Peyer's patch (tissue), 4 donors: ENCODE data around the gene MYT1. TPM values are rescaled to one million over a fixed set of nuclear protein-coding genes. Genes with fewer than 3 reads are reported as not detected.

Experiments used
- DNase-seq, 3 donors: peaks; one replicate each; pipeline ENCODE4 v3.0.0-alpha.2; 2017 to 2019
- H3K27ac ChIP-seq, 4 donors: fragments of 200-600 bp; sonication (generic); one replicate each; pipeline ENCODE4 v1.5.1; 2016 to 2019
- H3K27me3 ChIP-seq, 2 donors: fragments of 200-600 bp; sonication (generic); one replicate each; pipeline ENCODE4 v1.5.1; 2019
- H3K36me3 ChIP-seq, 3 donors: fragments of 200-600 bp; sonication (generic); one replicate each; pipeline ENCODE4 v1.5.1; 2016 to 2019
- H3K4me1 ChIP-seq, 4 donors: fragments of 200-600 bp; sonication (generic); one replicate each; pipeline ENCODE4 v1.5.1; 2016 to 2019
- H3K4me3 ChIP-seq, 4 donors: fragments of 200-600 bp; sonication (generic); 1 replicate in 3 of 4; 2 replicates in 1 of 4; pipeline ENCODE4 v1.5.1; 2016 to 2019; ENCODE audit warnings: mild to moderate bottlenecking in 1 of 4
- H3K9me3 ChIP-seq, 4 donors: fragments of 200-600 bp; sonication (generic); one replicate each; pipeline ENCODE4 v1.5.1; 2016 to 2019; ENCODE audit warnings: mild to moderate bottlenecking in 1 of 4
- POLR2A ChIP-seq, 2 donors: fragments of 450-650 bp; IDR thresholded peaks; one replicate each; pipeline ENCODE4 v1.5.1; 2017; ENCODE audit warnings: antibody characterized with exemption in 2 of 2, mild to moderate bottlenecking in 2 of 2, moderate library complexity in 2 of 2
- total RNA-seq, 4 donors: library from RNA; depleted of rRNA; stranded (reverse); fragments of >200 nt; gene quantifications; one replicate each; pipeline ENCODE4 v1.1.0, GENCODE V29; 2016
- TF ChIP-seq, protein P1 (sequence below), 6 experiments: fragments of 450-650 bp in 4 of 6; fragments of 200-600 bp in 2 of 6; sonication (generic) in 1 of 6; IDR thresholded peaks; one replicate each; pipeline ENCODE4 v1.5.1; 2017 to 2019; ENCODE audit warnings: antibody characterized with exemption in 6 of 6, mild to moderate bottlenecking in 3 of 6, moderate library complexity in 1 of 6

MYT1 gene
- total RNA-seq, 4 donors from 2014 or later: 0.18 to 0.83 TPM; not detected in 2

DNA sequence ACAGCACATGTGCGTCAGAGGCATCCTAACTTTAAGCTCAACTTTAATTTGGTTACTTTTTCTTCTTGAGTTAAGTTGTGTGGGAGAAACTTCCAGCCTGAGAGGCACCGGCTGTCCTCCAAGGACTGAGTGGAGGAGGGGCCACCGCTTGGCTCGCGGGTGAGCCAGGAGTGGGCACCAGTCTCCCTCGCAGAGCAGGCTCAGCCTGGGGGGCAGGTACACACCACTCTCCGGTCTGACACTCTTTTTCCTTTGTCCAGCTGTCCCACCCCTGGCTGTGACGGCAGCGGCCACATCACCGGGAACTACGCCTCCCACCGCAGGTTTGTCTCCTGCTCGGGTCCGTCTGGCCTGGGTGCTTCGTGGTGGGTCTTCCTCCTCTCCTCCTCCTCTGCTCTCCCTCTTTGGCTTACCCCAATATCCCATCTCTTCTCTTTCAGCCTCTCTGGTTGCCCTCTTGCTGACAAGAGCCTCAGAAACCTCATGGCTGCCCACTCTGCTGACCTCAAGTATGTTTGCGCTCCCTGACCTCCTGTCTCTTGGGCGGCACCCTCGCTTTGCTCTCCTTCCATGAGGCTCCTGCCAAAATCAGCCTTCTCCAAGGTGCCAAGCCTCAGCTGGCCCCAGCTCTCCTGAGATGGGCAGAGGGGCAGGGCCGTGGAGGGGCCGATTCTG, 58.7 kb downstream of the MYT1 start:
- Histone ChIP-seq H3K4me1 (peaks cover 0 to 8% (median 0%) of the 10 kb centered on the region in 4 donors), H3K4me3 (no peak overlapping the region), H3K27ac (no peak overlapping the region), H3K36me3 (no peaks in the 10 kb centered on the region), H3K9me3 (no peaks in the 10 kb centered on the region), H3K27me3 (no peaks in the 10 kb centered on the region)
- TF ChIP-seq POLR2A (IDR thresholded peaks at IDR 0.05): no peak
- TF ChIP-seq, protein P1, sequence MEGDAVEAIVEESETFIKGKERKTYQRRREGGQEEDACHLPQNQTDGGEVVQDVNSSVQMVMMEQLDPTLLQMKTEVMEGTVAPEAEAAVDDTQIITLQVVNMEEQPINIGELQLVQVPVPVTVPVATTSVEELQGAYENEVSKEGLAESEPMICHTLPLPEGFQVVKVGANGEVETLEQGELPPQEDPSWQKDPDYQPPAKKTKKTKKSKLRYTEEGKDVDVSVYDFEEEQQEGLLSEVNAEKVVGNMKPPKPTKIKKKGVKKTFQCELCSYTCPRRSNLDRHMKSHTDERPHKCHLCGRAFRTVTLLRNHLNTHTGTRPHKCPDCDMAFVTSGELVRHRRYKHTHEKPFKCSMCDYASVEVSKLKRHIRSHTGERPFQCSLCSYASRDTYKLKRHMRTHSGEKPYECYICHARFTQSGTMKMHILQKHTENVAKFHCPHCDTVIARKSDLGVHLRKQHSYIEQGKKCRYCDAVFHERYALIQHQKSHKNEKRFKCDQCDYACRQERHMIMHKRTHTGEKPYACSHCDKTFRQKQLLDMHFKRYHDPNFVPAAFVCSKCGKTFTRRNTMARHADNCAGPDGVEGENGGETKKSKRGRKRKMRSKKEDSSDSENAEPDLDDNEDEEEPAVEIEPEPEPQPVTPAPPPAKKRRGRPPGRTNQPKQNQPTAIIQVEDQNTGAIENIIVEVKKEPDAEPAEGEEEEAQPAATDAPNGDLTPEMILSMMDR (IDR thresholded peaks at IDR 0.05): no peak
- no peak for DNase-seq

DNA sequence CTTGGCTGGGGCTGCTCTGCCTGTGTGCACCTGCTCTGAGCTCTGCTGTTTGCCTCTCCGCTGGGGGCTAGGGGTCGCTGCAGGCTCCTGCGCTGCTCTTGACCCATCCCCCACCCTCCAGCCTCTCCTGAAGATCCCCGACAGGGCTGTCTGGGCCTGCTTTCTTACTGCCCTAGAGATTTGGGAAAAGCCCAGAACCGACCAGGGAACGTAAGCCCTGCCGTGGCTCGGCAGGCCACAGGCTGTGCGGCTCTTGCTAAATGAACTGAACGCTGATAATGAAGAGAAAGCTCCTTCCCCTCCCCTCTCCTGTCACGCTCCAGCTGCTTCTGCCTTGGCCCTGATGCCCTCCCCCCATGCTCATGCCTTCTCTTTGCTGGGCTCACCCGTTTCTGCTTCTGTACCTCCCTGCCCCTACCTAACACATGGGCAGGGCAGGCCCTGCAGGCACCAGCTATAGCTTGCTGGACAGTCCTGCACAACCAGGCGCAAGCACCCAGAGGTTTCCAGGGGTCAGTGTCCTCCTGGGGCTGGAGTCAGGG, 59.3 kb downstream of the MYT1 start:
- Histone ChIP-seq H3K27me3 (no peaks in the 10 kb centered on the region), H3K4me3 (no peak overlapping the region), H3K4me1 (peaks cover 0 to 8% (median 0%) of the 10 kb centered on the region in 4 donors), H3K27ac (no peak overlapping the region), H3K36me3 (no peaks in the 10 kb centered on the region), H3K9me3 (no peaks in the 10 kb centered on the region)
- no peak for DNase-seq
- TF ChIP-seq, protein P1 (IDR thresholded peaks at IDR 0.05): no peak
- TF ChIP-seq POLR2A (IDR thresholded peaks at IDR 0.05): no peak

DNA sequence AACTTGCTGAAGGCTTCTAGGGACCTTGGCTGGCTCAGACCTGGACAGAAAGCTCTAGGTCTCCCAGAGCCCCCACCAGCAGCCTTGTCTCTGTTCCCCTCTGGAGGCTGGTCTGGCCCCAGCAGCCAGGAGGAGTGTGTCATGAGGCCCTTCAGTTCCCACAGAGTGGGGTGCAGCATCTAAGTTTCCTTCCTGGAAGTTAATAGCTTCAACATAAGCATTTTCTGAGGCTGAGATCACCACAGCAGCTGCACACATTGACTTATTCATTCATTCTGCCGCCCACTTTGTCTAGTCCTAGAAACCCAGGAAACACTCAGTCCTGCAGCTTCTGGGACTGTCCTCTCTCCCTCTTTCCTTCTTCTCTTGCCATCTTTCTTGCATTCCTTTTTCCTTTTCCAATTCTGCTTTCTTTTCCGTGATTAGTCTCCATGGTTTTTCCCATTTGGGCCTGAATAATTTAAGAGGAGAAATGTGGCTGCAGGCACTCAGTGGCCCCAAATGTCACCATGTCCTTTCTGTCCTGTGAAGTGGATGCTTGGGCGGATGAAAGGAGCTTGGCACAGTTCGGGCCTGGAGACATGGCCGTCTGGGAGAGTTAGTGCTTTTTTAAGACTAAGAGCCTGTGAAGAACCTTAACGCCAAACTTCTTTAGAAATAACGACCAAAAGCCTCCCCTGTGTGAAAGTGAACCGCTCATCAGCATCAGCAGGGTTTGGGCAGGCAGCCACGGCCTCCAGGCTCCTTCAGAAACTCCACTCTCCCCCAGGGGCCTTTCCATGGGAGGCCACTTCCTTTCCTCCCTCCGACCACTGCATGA, 60.3 kb downstream of the MYT1 start:
- Histone ChIP-seq H3K27ac (no peak overlapping the region), H3K9me3 (no peaks in the 10 kb centered on the region), H3K4me1 (peaks cover 0 to 10% (median 0%) of the 10 kb centered on the region in 4 donors), H3K36me3 (no peaks in the 10 kb centered on the region), H3K27me3 (no peaks in the 10 kb centered on the region), H3K4me3 (no peak overlapping the region)
- no peak for DNase-seq
- TF ChIP-seq, protein P1 (IDR thresholded peaks at IDR 0.05): no peak
- TF ChIP-seq POLR2A (IDR thresholded peaks at IDR 0.05): no peak

DNA sequence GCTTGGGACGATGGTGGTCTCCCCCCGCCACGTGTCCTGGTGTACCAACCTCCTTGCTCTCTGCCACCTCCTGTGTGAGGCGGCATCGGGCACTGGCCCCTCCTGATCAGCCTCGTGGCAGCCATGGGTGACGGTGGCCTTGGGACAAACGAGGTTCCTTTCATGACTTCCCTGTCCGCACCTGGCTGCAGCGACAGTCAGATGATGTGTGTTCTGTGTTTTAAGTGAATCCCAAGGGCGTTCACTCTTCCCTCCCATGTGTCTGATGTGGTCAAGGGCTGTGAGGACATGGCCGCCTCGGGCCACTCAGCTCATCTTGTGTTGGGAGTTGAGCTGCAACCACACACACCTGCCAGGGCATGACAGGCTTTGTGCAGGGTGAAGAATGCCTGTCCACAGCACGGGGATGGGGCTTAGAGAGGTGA, 60.9 kb downstream of the MYT1 start:
- no peak for TF ChIP-seq POLR2A (IDR thresholded peaks at IDR 0.05)
- TF ChIP-seq, protein P1 (IDR thresholded peaks at IDR 0.05): no peak
- no peaks in the 10 kb centered on the region for H3K27me3 ChIP-seq
- no peak overlapping the region for H3K27ac ChIP-seq
- H3K4me1 ChIP-seq: peaks cover 0 to 16% (median 0%) of the 10 kb centered on the region in 4 donors
- H3K9me3 ChIP-seq: no peaks in the 10 kb centered on the region
- H3K4me3 ChIP-seq: no peak overlapping the region
- H3K36me3 ChIP-seq: no peaks in the 10 kb centered on the region
- no peak for DNase-seq

DNA sequence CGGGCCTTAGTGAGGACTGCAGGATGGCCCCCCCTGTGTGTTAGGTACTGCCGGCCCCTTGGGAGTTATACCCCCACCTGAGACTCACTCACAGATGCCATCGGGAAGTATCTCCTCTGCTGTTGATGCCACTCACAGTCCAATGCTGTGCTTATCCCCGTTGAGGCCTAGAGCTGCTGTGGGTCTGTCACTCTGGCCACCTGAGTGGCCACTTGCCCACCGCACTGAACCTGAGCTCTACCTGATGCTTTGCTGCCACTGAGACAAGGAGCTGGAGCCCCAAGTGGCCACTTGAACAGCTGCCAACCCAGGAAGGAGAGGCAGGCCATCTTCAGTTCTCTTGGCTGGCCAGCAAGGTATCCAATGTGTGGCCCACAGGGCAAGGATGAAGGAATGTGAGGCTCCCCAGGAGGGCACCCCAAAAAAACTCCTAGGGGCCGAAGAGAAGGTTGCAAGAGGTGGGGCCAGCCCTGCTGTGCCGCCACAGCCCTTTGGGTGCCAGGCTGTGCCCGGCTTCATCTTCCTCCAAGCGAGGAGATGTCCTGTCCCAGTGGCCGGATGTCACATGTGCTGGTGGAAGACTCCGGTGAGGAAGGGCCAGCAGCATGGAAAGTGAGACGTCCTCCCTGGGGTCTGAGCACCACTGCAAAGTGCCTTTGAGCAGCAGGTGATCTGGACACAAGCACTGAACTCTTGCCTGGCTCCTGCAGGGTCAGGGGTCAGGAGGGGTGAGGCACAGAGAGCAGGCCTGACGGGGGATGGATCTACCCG, 61.8 kb downstream of the MYT1 start:
- H3K4me1 ChIP-seq: peaks cover 0 to 16% (median 0%) of the 10 kb centered on the region in 4 donors
- no peak for DNase-seq
- TF ChIP-seq POLR2A (IDR thresholded peaks at IDR 0.05): no peak
- TF ChIP-seq, protein P1 (IDR thresholded peaks at IDR 0.05): no peak
- no peak overlapping the region for H3K4me3 ChIP-seq
- no peaks in the 10 kb centered on the region for H3K36me3 ChIP-seq
- no peak overlapping the region for H3K27ac ChIP-seq
- no peaks in the 10 kb centered on the region for H3K27me3 ChIP-seq
- H3K9me3 ChIP-seq: no peaks in the 10 kb centered on the region
